GM18868 (cell line): ENCODE measurements around the gene MOV10.
"Not testable (repeated sequence)": the region's sequence is repeated elsewhere in the genome, so short reads cannot be mapped to it uniquely, and the experiment has no call there.

ENCODE experiments used
- ATAC-seq: cut with Tn5 transposase; IDR thresholded peaks from one replicate; pipeline ENCODE4 v1.9.1; 2021; ENCODE audit warnings: mild to moderate bottlenecking, moderate library complexity; ENCODE audit not compliant: unreplicated experiment

Gene MOV10

DNA sequence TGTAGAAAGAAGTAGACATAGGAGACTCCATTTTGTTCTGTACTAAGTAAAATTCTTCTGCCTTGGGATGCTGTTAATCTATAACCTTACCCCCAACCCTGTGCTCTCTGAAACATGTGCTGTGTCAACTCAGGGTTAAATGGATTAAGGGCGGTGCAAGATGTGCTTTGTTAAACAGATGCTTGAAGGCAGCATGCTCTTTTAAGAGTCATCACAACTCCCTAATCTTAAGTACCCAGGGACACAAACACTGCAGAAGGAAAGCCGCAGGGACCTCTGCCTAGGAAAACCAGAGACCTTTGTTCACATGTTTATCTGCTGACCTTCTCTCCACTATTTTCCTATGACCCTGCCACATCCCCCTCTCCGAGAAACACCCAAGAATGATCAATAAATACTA is 54.6 kb downstream of the MOV10 start:
- ATAC-seq, result not testable (repeated sequence)

DNA sequence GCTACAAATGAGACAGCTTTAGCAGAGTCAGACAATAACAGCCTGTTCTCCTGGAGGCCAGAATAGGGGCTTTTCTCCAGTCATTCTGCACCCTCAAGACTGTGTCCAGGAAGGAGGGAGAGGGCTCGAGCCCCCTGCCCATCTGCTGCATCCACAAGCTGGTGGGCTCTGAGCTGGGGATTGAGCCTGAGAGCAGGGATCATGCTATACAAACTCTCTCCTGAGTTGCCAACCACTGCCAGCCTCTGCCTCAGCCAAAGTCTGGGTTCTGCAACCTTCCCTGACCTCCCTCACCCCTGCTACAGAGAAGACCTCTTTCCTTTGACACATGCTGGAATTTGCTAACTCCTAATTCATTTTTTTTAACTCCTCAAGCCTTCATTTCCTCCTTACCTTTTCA is 55.5 kb downstream of the MOV10 start:
- ATAC-seq, result no peak

DNA sequence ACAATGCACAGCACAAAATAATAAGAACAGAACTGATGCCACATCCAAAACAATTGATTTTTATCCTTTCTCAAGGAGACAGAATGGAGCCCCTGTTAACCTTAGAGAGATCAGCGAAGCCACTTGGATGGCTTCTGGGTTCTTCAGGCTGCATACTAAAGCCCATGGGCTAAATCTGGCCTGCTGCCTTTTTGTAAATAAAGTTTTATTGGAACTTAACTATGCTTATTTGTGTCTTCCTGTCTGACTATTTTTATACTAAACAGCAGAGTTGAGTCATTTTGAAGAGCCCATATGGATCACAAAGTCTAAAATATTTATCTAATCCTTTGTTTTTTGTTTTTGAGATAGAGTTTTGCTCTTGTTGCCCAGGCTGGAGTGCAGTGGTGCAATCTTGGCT is 57.0 kb downstream of the MOV10 start:
- no peak for ATAC-seq

DNA sequence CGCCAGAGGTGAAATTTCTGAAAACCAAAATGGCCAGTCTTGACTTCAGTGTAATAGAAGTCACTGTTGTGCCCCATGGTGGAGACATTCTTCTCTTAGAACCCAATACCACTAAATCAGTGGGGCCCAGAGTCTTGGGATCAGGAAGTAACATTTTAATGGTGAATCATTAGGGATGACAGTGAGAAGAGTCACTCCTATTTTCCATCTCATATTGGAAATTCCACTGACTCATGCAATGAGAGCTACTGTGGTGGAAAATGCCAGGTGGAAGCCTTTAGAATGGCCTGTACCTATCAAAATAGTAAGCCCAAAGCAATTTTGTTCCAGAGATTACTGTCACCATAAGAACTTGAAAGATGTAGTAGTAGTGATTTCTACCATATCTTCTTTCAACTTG is 61.3 kb downstream of the MOV10 start:
- no peak for ATAC-seq

DNA sequence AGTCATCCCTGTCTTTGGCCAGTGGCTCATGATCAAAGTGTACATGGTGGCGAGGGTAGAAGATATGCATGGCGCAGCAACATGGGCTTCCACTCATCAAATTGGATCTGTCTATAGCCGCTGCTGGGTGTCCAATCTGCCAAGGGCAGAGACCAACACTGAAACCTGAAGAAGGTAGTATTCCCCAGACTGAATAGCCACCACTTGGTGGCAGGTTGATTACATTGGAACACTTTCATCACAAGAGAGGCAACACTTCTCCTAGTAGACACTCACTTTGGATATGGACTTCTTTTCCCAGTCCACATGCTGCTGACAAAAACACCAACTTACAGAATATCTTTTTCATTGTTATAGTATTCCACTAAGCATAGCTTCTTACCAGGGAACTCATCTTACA is 63.1 kb downstream of the MOV10 start:
- ATAC-seq, result no peak

DNA sequence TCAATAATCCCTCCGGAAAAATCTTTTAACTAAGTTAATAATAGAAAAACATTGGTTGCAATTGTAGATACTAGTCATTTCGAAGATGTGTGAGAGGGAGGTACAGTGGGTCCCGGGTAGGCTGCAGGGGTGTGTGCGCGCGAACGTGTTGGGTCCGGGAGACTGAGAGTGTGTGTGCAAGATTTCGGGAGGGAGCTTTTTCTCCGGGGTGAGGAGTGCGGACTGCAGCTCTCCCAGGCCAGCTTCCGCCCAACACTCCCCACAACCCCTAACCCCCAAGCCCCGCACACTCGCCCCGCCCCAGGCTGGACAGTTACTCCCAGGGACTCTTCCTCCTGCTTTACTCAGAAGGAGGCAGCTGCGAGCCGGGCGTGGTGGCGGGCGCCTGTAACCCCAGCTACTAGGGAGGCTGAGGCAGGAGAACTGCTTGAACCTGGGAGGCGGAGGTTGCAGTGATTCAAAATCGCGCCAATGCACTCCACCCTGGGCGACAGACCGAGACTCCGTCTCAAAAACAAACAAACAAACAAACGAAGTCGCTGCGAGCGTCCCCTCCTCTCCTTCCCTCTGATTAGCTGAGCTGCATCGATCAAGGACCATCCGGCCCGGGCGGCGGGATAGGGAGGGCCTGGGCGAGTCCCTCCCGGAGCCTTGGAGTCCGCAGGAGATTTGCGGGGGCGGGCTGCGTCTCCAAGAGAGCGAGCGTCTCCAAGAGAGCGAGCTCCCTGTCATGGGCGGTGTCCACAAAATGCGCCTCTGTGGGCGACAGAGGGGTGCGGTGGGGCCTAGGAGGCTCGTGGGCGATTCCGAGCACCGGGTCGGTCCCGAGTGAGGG is 68.9 kb downstream of the MOV10 start:
- no peak for ATAC-seq

DNA sequence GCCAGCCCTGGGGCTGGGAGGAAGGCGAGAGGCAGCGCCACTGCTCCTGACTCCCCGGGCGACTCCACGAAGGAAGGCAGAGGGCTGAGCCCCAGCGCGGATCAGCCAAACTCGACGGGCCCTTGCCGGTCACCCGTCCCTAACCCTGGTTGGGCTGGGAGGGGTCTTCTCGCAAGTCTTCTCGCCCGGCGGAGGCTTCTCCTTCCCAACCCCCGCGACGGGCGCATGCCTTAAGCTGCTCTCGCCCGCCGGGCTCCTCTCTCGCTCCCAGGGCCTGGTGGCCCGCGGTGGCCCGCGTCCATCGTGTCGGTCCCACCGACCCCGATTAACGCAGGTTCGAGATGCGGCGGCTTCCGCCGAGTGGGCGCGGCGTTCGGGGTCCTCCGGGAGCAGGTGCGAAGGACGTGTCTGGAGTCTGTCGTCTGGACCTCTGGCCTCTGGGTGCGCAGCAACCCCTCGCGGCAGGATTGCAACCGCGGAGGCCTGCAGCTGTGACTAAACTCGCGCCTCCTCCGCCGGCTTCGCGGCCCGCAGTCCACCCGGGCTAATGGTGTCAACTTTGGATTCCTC is 69.6 kb downstream of the MOV10 start:
- ATAC-seq, result no peak

DNA sequence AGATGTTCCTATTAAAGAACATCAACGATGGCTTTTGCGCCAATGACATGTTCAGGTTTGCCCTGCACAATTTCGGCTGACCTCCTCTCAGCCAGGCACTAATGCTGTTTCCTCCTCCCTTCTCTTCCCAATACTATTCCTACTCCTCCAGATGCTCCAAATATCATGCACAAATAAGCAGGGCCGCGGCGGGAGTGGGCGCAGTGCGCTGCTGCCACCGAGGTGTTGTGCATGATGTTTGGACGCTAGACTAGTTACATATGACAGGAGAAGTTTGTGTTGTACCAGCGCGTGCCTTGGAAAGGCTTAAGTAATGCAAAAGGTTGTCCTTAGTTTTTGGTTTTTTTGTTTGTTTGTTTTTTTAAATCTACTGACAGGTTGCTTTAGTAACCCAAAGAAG is 73.9 kb downstream of the MOV10 start:
- no peak for ATAC-seq
